DND-41 (cell line): Measurements from ENCODE around the gene CAMK2A.

Experiments
- ATAC-seq: fragments of 200-7000 bp; cut with Tn5 transposase; 3 replicates; pipeline ENCODE4 v1.9.1; 2021; ENCODE audit warnings: low read depth; ENCODE audit not compliant: insufficient read depth
- DNase-seq: peaks from one replicate; pipeline ENCODE4 v3.0.0-alpha.2; 2020
- H2AFZ ChIP-seq: 2 replicates; pipeline ENCODE4 v1.6.0; 2012; ENCODE audit warnings: low read depth, low read length
- H3K27ac ChIP-seq: 2 replicates; pipeline ENCODE4 v1.5.1; 2012; ENCODE audit warnings: low read length, inconsistent platforms
- H3K27me3 ChIP-seq: fragments of 200-600 bp; sonication (generic); 2 replicates; pipeline ENCODE4 v1.6.0; 2012; ENCODE audit warnings: low read length, mild to moderate bottlenecking, inconsistent platforms; ENCODE audit not compliant: insufficient read depth, poor library complexity
- H3K36me3 ChIP-seq: 2 replicates; pipeline ENCODE4 v1.5.1; 2012; ENCODE audit warnings: low read length, inconsistent platforms; ENCODE audit not compliant: insufficient read depth
- H3K4me1 ChIP-seq: 2 replicates; pipeline ENCODE4 v1.5.1; 2012; ENCODE audit warnings: mild to moderate bottlenecking, low read length; ENCODE audit not compliant: insufficient read depth
- H3K4me2 ChIP-seq: 2 replicates; pipeline ENCODE4 v1.6.0; 2012; ENCODE audit warnings: mild to moderate bottlenecking, moderate library complexity, low read length, inconsistent platforms; ENCODE audit not compliant: insufficient read depth
- H3K4me3 ChIP-seq, 2 experiments: fragments of 200-600 bp in 1 of 2; shearing (Covaris generic) in 1 of 2; 2 replicates each; pipeline ENCODE4 v1.5.1; 2012 to 2016; ENCODE audit warnings: inconsistent platforms in 2 of 2, low read length in 2 of 2, mild to moderate bottlenecking in 2 of 2, low read depth in 1 of 2, moderate library complexity in 1 of 2
- H3K79me2 ChIP-seq: 2 replicates; pipeline ENCODE4 v1.6.0; 2012; ENCODE audit warnings: low read length, inconsistent platforms; ENCODE audit not compliant: insufficient read depth
- H3K9ac ChIP-seq: 2 replicates; pipeline ENCODE4 v1.6.0; 2012; ENCODE audit warnings: low read depth, mild to moderate bottlenecking, inconsistent platforms, low read length, moderate library complexity
- H3K9me3 ChIP-seq: 2 replicates; pipeline ENCODE4 v1.5.1; 2012; ENCODE audit warnings: low read length, moderate library complexity, mild to moderate bottlenecking, inconsistent platforms; ENCODE audit not compliant: insufficient read depth, severe bottlenecking
- H4K20me1 ChIP-seq: 2 replicates; pipeline ENCODE4 v1.6.0; 2012; ENCODE audit warnings: low read length; ENCODE audit not compliant: insufficient read depth
- CTCF ChIP-seq: IDR thresholded peaks from 2 replicates; pipeline ENCODE4 v1.5.1; 2012; ENCODE audit warnings: borderline replicate concordance, low read length, moderate library complexity, mild to moderate bottlenecking; ENCODE audit not compliant: poor library complexity, severe bottlenecking; ENCODE audit errors: extremely low read depth
- EZH2 ChIP-seq: IDR thresholded peaks from 3 replicates; pipeline ENCODE4 v1.6.1; 2012; ENCODE audit warnings: borderline replicate concordance, low read depth, mild to moderate bottlenecking, moderate library complexity, low read length, inconsistent platforms; ENCODE audit not compliant: severe bottlenecking

Gene CAMK2A

GRCh38 chr5:150289551-150290390 is at the start of gene CAMK2A:
CAMK2A (minus strand) TSS chr5:150289773; CDS start chr5:150289625, 148 bp downstream.
- DNase-seq (no peak), ATAC-seq (no peak)
- no peak within 1 kb of the TSS for H3K4me2 ChIP-seq
- no peaks in the 10 kb centered on the region for H3K4me1 ChIP-seq
- H3K36me3 ChIP-seq: no peaks in the 10 kb centered on the region
- no peak within 1 kb of the TSS for H3K9ac ChIP-seq
- H3K4me3 ChIP-seq: no peak within 1 kb of the TSS
- peaks cover 3% of the 10 kb centered on the region; the same call in 1 of the 2 replicates for H4K20me1 ChIP-seq
- no peaks in the 10 kb centered on the region for H3K79me2 ChIP-seq
- H3K27ac ChIP-seq: no peak within 1 kb of the TSS
- TF ChIP-seq CTCF (no peak), EZH2 (no peak)
- no peak within 1 kb of the TSS for H2AFZ ChIP-seq
- H3K27me3 ChIP-seq: peaks cover 3% of the 10 kb centered on the region
- H3K9me3 ChIP-seq: no peaks in the 10 kb centered on the region

GRCh38 chr5:150339165-150339564 is 49.6 kb upstream of the CAMK2A start:
- Histone ChIP-seq H3K27me3 (peaks cover 34% of the 10 kb centered on the region), H3K9ac (no peak overlapping the region), H3K27ac (no peak overlapping the region), H2AFZ (no peak overlapping the region), H3K4me2 (no peak overlapping the region), H3K9me3 (no peaks in the 10 kb centered on the region), H4K20me1 (no peaks in the 10 kb centered on the region), H3K36me3 (no peaks in the 10 kb centered on the region), H3K4me1 (no peaks in the 10 kb centered on the region), H3K79me2 (no peaks in the 10 kb centered on the region), H3K4me3 (no peak overlapping the region)
- TF ChIP-seq EZH2 (no peak), CTCF (no peak)
- ATAC-seq: no peak
- DNase-seq: no peak

- Histone ChIP-seq H3K79me2 (no peaks in the 10 kb centered on the region), H3K9ac (no peak overlapping the region), H2AFZ (no peak overlapping the region), H3K4me2 (no peak overlapping the region), H3K36me3 (no peaks in the 10 kb centered on the region), H3K27me3 (peaks cover 37% of the 10 kb centered on the region), H3K9me3 (no peaks in the 10 kb centered on the region), H3K4me3 (no peak overlapping the region), H3K27ac (no peak overlapping the region), H3K4me1 (no peaks in the 10 kb centered on the region), H4K20me1 (no peaks in the 10 kb centered on the region)
- DNase-seq (no peak), ATAC-seq (no peak)
- no peak for TF ChIP-seq CTCF
- no peak for TF ChIP-seq EZH2
Observed at GRCh38 chr5:150338546-150338945, 49.0 kb upstream of the CAMK2A start.
